GM18867 (cell line): ENCODE results near the gene PTEN.

Experiments
- ATAC-seq: cut with Tn5 transposase; IDR thresholded peaks from one replicate; pipeline ENCODE4 v1.9.1; 2021; ENCODE audit warnings: mild to moderate bottlenecking, moderate library complexity; ENCODE audit not compliant: unreplicated experiment

PTEN gene

DNA sequence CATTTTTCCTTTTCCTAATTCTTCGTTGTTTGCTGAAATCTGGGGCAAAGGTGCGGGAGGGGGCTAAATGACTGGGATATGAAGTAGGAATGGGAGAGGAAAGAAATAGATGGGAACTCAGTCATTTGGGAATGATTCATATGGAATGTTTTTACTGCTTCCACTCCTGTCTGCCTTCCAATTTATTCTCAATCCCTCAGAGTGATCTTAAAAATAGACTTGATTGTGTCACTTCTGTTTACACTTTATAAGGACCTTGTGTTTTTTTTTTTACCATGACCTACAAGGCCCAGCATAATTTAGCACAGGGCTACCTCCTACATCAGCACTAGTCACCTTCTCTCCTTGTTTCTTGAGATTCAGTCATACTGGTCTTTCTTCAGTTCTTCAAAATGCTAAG is 97.9 kb downstream of the PTEN start:
- no peak for ATAC-seq

GRCh38 chr10:87966459-87966858 is 103.0 kb downstream of the PTEN start:
- ATAC-seq = no peak

GRCh38 chr10:87973635-87974034 is 110.2 kb downstream of the PTEN start:
- no peak for ATAC-seq

DNA sequence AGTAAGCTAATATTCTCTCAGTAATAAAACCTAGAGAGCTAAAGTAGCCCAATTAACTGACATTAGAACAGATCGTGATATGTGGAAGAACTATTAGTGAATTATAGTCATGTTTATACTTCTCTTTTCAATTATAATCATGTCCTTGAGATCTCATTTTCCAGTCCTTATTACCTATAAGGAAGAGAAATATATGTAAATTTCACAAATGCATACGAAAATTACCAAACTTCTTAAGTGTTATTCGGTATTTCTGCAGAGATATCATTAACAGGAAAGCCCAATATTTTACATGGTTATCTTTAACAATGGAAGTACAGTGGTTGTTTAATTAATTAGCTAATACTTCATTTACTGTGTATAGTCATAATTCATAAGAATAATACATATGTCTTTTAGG is 110.7 kb downstream of the PTEN start:
- ATAC-seq = no peak

DNA sequence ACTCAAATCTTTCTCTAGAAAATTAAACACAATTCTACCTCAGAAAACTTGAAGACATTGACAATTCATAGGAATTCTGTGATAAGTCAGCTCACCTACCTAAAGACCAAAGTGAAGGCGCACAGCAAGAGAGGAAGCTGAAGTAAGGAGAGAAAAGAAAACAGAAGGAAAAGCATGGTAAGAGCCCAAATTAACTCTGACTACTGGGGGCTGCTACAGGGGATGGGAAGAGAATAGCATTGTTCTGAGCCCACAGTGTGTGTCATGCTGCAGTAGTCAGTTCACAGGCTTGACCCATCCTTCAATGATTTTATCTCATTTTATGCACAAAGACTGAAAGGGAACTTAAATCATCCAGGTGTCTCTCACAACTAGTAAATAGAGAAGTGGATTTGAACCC is 111.3 kb downstream of the PTEN start:
- ATAC-seq = no peak

DNA sequence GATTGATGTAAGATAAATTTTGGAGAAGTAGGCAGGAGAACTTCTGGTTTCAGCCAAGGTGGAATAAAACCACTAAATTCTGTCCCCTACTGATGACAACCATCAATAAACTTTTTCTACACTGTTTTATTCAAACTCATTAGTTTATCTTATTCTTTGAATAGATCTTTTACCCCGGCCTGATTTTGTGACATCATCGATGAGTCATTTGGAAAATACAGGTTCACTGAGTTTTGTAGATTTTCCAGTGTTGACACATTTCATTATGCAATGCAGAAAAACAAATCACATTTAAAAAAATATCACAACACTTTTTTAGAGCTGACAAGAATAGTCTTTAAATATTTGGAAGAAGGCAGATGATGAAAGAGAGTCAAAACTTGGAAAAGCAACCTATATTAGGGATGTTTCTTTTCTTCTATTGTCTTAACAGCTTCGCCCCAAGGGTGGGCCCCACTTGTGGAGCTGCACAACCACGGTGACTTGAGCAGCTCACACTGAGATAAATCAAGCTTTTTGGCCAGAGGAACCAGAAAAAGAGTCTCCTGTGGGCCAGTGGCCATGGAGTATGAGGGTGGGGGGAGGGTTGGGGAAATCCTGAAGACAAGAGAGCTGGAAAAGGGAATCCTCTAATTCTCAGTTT is 112.8 kb downstream of the PTEN start:
- ATAC-seq = no peak

GRCh38 chr10:87978166-87978565 is 114.7 kb downstream of the PTEN start:
- no peak for ATAC-seq

DNA sequence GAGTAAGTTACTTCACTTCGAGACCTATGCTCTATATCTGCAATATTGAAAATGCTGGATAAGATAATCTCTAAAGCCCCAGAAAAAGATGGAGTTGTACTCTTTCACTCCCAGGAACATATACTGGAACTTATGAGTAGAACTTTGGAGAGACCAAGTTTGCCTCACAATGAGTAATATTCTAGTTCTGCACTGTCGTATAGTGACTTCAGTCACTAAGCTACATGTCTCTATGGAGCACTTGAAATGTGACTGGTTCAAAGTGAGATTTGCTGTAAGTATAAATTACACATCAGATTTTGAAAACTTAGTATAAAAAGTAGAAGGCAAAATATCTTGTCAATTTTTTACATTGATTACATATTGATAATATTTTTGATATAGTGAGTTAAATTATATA is 116.4 kb downstream of the PTEN start:
- ATAC-seq = no peak

DNA sequence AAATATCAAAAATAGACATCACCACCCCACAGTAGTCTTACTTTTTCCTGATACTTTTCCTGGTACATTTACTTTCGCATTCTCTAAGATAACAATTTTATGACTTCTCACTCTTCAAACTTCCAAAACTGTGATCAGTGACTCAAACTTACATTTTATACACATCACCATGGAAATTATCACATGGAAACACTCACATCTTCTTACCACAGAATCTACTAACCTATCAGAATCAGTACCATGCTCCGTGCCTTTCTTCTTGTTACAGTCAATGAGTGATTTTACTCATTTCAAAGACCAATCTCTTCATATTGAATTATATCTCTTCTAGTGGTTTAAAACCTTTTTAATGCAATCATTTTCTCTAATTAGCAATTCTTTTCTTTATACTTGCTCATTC is 120.3 kb downstream of the PTEN start:
- no peak for ATAC-seq

GRCh38 chr10:87987206-87987605 is 123.8 kb downstream of the PTEN start:
- no peak for ATAC-seq

- ATAC-seq = no peak
Observed at GRCh38 chr10:87991946-87992345, 128.5 kb downstream of the PTEN start.

- no peak for ATAC-seq
Observed at GRCh38 chr10:88004451-88004850, 141.0 kb downstream of the PTEN start.

DNA sequence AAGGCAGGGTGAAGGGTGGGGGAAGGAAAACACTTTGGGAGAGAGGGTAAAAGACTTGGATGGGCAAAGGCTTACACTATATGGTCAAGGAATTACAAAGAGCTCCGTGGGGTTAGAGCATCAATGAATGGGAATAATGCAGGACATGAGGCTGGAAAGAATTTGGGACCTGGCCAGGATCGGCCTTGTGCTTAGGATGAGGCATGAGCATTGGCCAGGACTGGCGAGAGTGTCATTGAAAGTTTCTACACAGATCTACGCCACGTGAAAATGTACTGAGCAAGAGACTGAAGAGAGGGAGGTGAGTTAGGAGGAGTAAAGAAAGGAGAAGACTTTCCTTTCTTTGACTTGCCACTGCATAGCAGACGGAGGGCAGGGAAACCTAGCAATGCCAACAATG is 142.8 kb downstream of the PTEN start:
- no peak for ATAC-seq

GRCh38 chr10:88008866-88009470 is 145.5 kb downstream of the PTEN start:
- ATAC-seq = no peak

- no peak for ATAC-seq
Observed at GRCh38 chr10:88012641-88013040, 149.2 kb downstream of the PTEN start.

DNA sequence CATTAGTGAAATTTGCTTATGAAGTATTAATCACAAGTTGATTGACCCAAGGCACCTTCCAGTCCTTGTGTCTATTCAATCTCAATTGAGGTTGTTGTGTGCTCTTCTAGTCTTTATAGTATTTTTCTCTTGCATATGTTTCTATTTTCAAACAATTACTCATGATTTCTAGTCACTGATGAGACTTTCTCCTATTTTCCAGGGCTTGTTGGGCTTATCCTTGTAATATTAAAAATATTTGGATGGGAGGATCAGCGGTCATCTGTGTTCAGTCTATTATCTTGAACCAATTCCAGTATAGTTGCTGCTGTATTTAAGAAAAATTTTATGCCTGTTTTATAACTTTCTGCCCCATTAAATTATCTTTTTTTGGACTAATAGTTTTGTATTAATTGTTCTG is 154.4 kb downstream of the PTEN start:
- no peak for ATAC-seq

- no peak for ATAC-seq
Observed at GRCh38 chr10:88019753-88020152, 156.3 kb downstream of the PTEN start.
